A673 (cell line): ENCODE data around the gene CA7. TPM values are rescaled to one million over a fixed set of nuclear protein-coding genes. Genes with fewer than 3 reads are reported as not detected.
"Not testable (repeated sequence)": the region's sequence is repeated elsewhere in the genome, so short reads cannot be mapped to it uniquely, and the experiment has no call there.

ENCODE experiments used
- BruUV-seq: library from RNA; stranded (reverse); fragments of 400-500 nt; replicated peaks from 2 replicates; lab custom pipeline; 2021; lab: Mats Ljungman, UMichigan
- CTCF ChIA-PET: fragments of 300-600 bp; sonication (Branson Sonifier 250); formaldehyde crosslinking; loops from one replicate; lab custom pipeline; 2022; ENCODE audit warnings: antibody characterized with exemption; lab: Charles Lee
- POLR2A ChIA-PET: fragments of 300-600 bp; sonication (Branson Sonifier 250); formaldehyde crosslinking; loops from one replicate; lab custom pipeline; 2022; ENCODE audit warnings: antibody characterized with exemption; ENCODE audit not compliant: low non-redundant PET; lab: Charles Lee
- DNase-seq: peaks from one replicate; pipeline ENCODE4 v3.0.0-alpha.2; 2015; ENCODE audit warnings: low spot score
- H3K27ac ChIP-seq: fragments of 200-600 bp; sonication (generic); 2 replicates; pipeline ENCODE4 v1.5.1; 2016; ENCODE audit warnings: mixed run types, low read depth, mild to moderate bottlenecking, mixed read lengths, antibody characterized with exemption, low read length; ENCODE audit not compliant: poor library complexity, severe bottlenecking
- H3K27me3 ChIP-seq: fragments of 200-600 bp; sonication (generic); replicated peaks from 2 replicates; pipeline ENCODE4 v1.6.1; 2017; ENCODE audit warnings: mixed run types, low read depth, mild to moderate bottlenecking, mixed read lengths, antibody characterized with exemption, low read length; ENCODE audit not compliant: insufficient read depth, poor library complexity
- H3K36me3 ChIP-seq: fragments of 200-600 bp; sonication (generic); 2 replicates; pipeline ENCODE4 v1.6.1; 2016; ENCODE audit warnings: mixed run types, mild to moderate bottlenecking, mixed read lengths, antibody characterized with exemption, low read length; ENCODE audit not compliant: insufficient read depth, poor library complexity, severe bottlenecking
- H3K4me1 ChIP-seq: fragments of 200-600 bp; sonication (generic); 2 replicates; pipeline ENCODE4 v1.6.1; 2017; ENCODE audit warnings: mixed run types, mild to moderate bottlenecking, mixed read lengths, antibody characterized with exemption, low read length; ENCODE audit not compliant: insufficient read depth, poor library complexity, severe bottlenecking
- H3K4me3 ChIP-seq: fragments of 200-600 bp; sonication (generic); 2 replicates; pipeline ENCODE4 v1.5.1; 2016; ENCODE audit warnings: low read depth, mixed run types, mild to moderate bottlenecking, mixed read lengths, low read length; ENCODE audit not compliant: poor library complexity, severe bottlenecking
- H3K9me3 ChIP-seq: fragments of 200-600 bp; sonication (generic); 2 replicates; pipeline ENCODE4 v1.6.1; 2016; ENCODE audit warnings: mixed run types, low read depth, mild to moderate bottlenecking, mixed read lengths, antibody characterized with exemption, low read length; ENCODE audit not compliant: poor library complexity, severe bottlenecking
- CTCF ChIP-seq: fragments of 300-800, 200-600 bp; sonication (generic); conservative IDR thresholded peaks from 2 replicates; pipeline ENCODE4 v1.5.1; 2017; ENCODE audit warnings: low read depth, mild to moderate bottlenecking, antibody characterized with exemption, low read length, moderate library complexity, mixed read lengths
- EZH2 ChIP-seq: fragments of 200-600 bp; sonication (generic); IDR thresholded peaks from 2 replicates; pipeline ENCODE4 v1.6.1; 2017; ENCODE audit warnings: borderline replicate concordance, low read depth, mild to moderate bottlenecking, mixed read lengths, antibody characterized with exemption, low read length; ENCODE audit not compliant: poor library complexity, severe bottlenecking
- intact Hi-C: fragments of 100-400 bp; cut with micrococcal nuclease; formaldehyde crosslinking; loops from one replicate; pipeline ENCODE4 v1.10.0; 2022; ENCODE audit not compliant: unreplicated experiment
- total RNA-seq: library from RNA; stranded (reverse); gene quantifications from 2 replicates; pipeline ENCODE4 v1.2.3, GENCODE V29; 2021

CA7 gene
- total RNA-seq, 1 experiment from 2014 or later = not detected

GRCh38 chr16:66895999-66896398 is 51.8 kb downstream of the CA7 start:
- Histone ChIP-seq H3K36me3 (no peaks in the 10 kb centered on the region), H3K4me1 (peaks cover 10% of the 10 kb centered on the region), H3K9me3 (no peaks in the 10 kb centered on the region), H3K4me3 (no peak overlapping the region), H3K27ac (no peak overlapping the region), H3K27me3 (no peaks in the 10 kb centered on the region)
- CTCF ChIA-PET = interaction anchor here (0.9 to 1.6 kb wide), 2 partner anchors 33 to 259 kb away, joined by 4 to 11 read pairs; no protein-coding TSS in a partner anchor
- DNase-seq = no peak
- intact Hi-C loops = loop anchor here (1.0 to 10.0 kb wide), 3 partner anchors 32 to 259 kb away; partner anchors contain the start of genes B3GNT9, FBXL8 and TRADD
- BruUV-seq = no TSS peak
- POLR2A ChIA-PET = no interaction called here
- TF ChIP-seq EZH2 = no peak
- TF ChIP-seq CTCF = no peak

- H3K27me3 ChIP-seq, CTCF ChIA-PET, H3K9me3 ChIP-seq, POLR2A ChIA-PET, H3K4me3 ChIP-seq, H3K36me3 ChIP-seq, DNase-seq, H3K4me1 ChIP-seq, H3K27ac ChIP-seq, BruUV-seq: not testable (repeated sequence)
- intact Hi-C loops = loop anchor here (5.0 to 10.0 kb wide), 2 partner anchors 51 to 258 kb away; partner anchors contain the start of genes B3GNT9, FBXL8 and TRADD
These were observed 52.5 kb downstream of the CA7 start for GRCh38 chr16:66896682-66897081.

GRCh38 chr16:66898207-66898606 is 54.0 kb downstream of the CA7 start:
- intact Hi-C loops = loop anchor here (5.0 to 10.0 kb wide), 2 partner anchors 49 to 257 kb away; partner anchors contain the start of genes B3GNT9, FBXL8 and TRADD
- CTCF ChIA-PET = no interaction called here
- Histone ChIP-seq H3K9me3 (no peaks in the 10 kb centered on the region), H3K4me1 (peaks cover 10% of the 10 kb centered on the region), H3K27ac (no peak overlapping the region), H3K4me3 (no peak overlapping the region), H3K36me3 (no peaks in the 10 kb centered on the region), H3K27me3 (no peaks in the 10 kb centered on the region)
- no TSS peak for BruUV-seq
- TF ChIP-seq CTCF (no peak), EZH2 (no peak)
- DNase-seq = no peak
- POLR2A ChIA-PET = no interaction called here

- no peaks in the 10 kb centered on the region for H3K27me3 ChIP-seq
- CTCF ChIA-PET = no interaction called here
- H3K9me3 ChIP-seq = no peaks in the 10 kb centered on the region
- no peak overlapping the region for H3K27ac ChIP-seq
- no TSS peak for BruUV-seq
- POLR2A ChIA-PET = no interaction called here
- intact Hi-C loops = loop anchor here (5.0 to 10.0 kb wide), 2 partner anchors 48 to 256 kb away; partner anchors contain the start of genes B3GNT9, FBXL8 and TRADD
- H3K4me3 ChIP-seq = no peak overlapping the region
- no peaks in the 10 kb centered on the region for H3K36me3 ChIP-seq
- TF ChIP-seq CTCF = no peak
- no peak for TF ChIP-seq EZH2
- no peak for DNase-seq
- peaks cover 10% of the 10 kb centered on the region for H3K4me1 ChIP-seq
These were observed 54.7 kb downstream of the CA7 start for GRCh38 chr16:66898933-66899309.
